GM12873 (cell line): ENCODE data around the gene TSPAN17.
A peak's percentile ranks its signal among the peaks of the same experiment; 100 is the strongest.

Source experiments
- CTCF ChIP-seq: IDR thresholded peaks from 2 replicates; pipeline ENCODE4 v1.5.1; 2012; ENCODE audit warnings: low read depth, mild to moderate bottlenecking, moderate library complexity, low read length, control low read depth; ENCODE audit not compliant: insufficient read depth; ENCODE audit errors: missing control alignments

Gene TSPAN17

GRCh38 chr5:176658817-176659511 is 11.7 kb downstream of the TSPAN17 start:
- TF ChIP-seq CTCF: no peak

GRCh38 chr5:176659512-176659839 is 12.2 kb downstream of the TSPAN17 start:
- no peak for TF ChIP-seq CTCF

GRCh38 chr5:176659860-176660461 is 12.7 kb downstream of the TSPAN17 start:
- no peak for TF ChIP-seq CTCF

- TF ChIP-seq CTCF: no peak
Measured at GRCh38 chr5:176660530-176660859, 13.2 kb downstream of the TSPAN17 start.

GRCh38 chr5:176660860-176661641 is 13.8 kb downstream of the TSPAN17 start:
- peak; percentile 100 for TF ChIP-seq CTCF

- TF ChIP-seq CTCF: no peak
Measured at GRCh38 chr5:176661676-176662075, 14.4 kb downstream of the TSPAN17 start.
